ENCODE data around the gene CARD11. TPM values are rescaled to one million over a fixed set of nuclear protein-coding genes. Genes with fewer than 3 reads are reported as not detected.

CARD11 gene
- total RNA-seq, 1 experiment from 2014 or later = 0.57 TPM

- TF ChIP-seq POLR2AphosphoS5 (IDR thresholded peaks at IDR 0.05; ENCODE audit: low read depth, low read length) (no peak), CEBPB (IDR thresholded peaks at IDR 0.05; ENCODE audit: low read depth) (peak; percentile 50; the same call in 1 of the 2 replicates)
- POLR2A ChIA-PET = interaction anchor here (0.9 kb wide), 1 partner anchor 12 kb away, joined by 3 read pairs; no protein-coding TSS in a partner anchor
- BruUV-seq (replicated peaks) = TSS peak; percentile 88
- DNase-seq (ENCODE audit: low read depth, low spot score) (no peak), ATAC-seq (peak; percentile 12; the same call in 1 of the 2 replicates)
- Histone ChIP-seq H3K79me2 (ENCODE audit: insufficient read depth, low read length) (no peaks in the 10 kb centered on the region), H3K9ac (ENCODE audit: low read length) (peak overlapping the region; percentile 79), H3K4me1 (ENCODE audit: control insufficient read depth in 1 of 2, insufficient read depth in 2 of 2, low read length in 2 of 2) (peaks cover 18 to 27% of the 10 kb centered on the region in 2 experiments), H3K4me3 (replicated peaks in 1 of 2; ENCODE audit: low read depth in 1 of 2, low read length in 2 of 2) (peak overlapping the region; percentile 59 to 72), H4K20me1 (ENCODE audit: insufficient read depth) (no peaks in the 10 kb centered on the region), H3K27me3 (ENCODE audit: insufficient read depth, low read length) (no peaks in the 10 kb centered on the region), H3K36me3 (ENCODE audit: control insufficient read depth in 1 of 2, insufficient read depth in 2 of 2, low read length in 2 of 2) (no peaks in the 10 kb centered on the region), H3K27ac (ENCODE audit: low read depth, low read length) (peak overlapping the region; percentile 79), H2AFZ (ENCODE audit: low read depth, low read length, poor library complexity, severe bottlenecking) (no peak overlapping the region), H3K9me3 (ENCODE audit: control insufficient read depth in 1 of 2, insufficient read depth in 1 of 2, low read depth in 1 of 2, low read length in 2 of 2) (no peaks in the 10 kb centered on the region), H3K4me2 (ENCODE audit: low read length) (peak overlapping the region; percentile 99), H3K9me2 (ENCODE audit: insufficient read depth) (no peaks in the 10 kb centered on the region)
- RAD21 ChIA-PET (ENCODE audit: low non-redundant PET in 1 of 2, low total read pairs in 2 of 2, uncharacterized antibody in 2 of 2, unreplicated experiment in 2 of 2) = no interaction called here
- intact Hi-C loops (cut with micrococcal nuclease) = loop anchor here (5.0 to 10.0 kb wide), 2 partner anchors 1033 to 1750 kb away; no protein-coding TSS in a partner anchor
- CTCF ChIA-PET = interaction anchor here (0.6 to 1.0 kb wide), 4 partner anchors 60 to 808 kb away, joined by 3 to 4 read pairs (median 3); no protein-coding TSS in a partner anchor
These were observed 179.3 kb downstream of the CARD11 start for GRCh38 chr7:2864204-2864985.

- BruUV-seq (replicated peaks) = no TSS peak
- Histone ChIP-seq H3K9me3 (ENCODE audit: control insufficient read depth in 1 of 2, insufficient read depth in 1 of 2, low read depth in 1 of 2, low read length in 2 of 2) (no peaks in the 10 kb centered on the region), H3K4me1 (ENCODE audit: control insufficient read depth in 1 of 2, insufficient read depth in 2 of 2, low read length in 2 of 2) (peaks cover 18 to 27% of the 10 kb centered on the region in 2 experiments), H2AFZ (ENCODE audit: low read depth, low read length, poor library complexity, severe bottlenecking) (peak overlapping the region; percentile 86), H3K4me2 (ENCODE audit: low read length) (peak overlapping the region; percentile 99), H3K9ac (ENCODE audit: low read length) (peak overlapping the region; percentile 79), H3K9me2 (ENCODE audit: insufficient read depth) (no peaks in the 10 kb centered on the region), H4K20me1 (ENCODE audit: insufficient read depth) (no peaks in the 10 kb centered on the region), H3K27ac (ENCODE audit: low read depth, low read length) (peak overlapping the region; percentile 79), H3K79me2 (ENCODE audit: insufficient read depth, low read length) (no peaks in the 10 kb centered on the region), H3K36me3 (ENCODE audit: control insufficient read depth in 1 of 2, insufficient read depth in 2 of 2, low read length in 2 of 2) (no peaks in the 10 kb centered on the region), H3K4me3 (replicated peaks in 1 of 2; ENCODE audit: low read depth in 1 of 2, low read length in 2 of 2) (peak overlapping the region; percentile 59 to 72), H3K27me3 (ENCODE audit: insufficient read depth, low read length) (no peaks in the 10 kb centered on the region)
- DNase-seq (ENCODE audit: low read depth, low spot score) (peak; percentile 69), ATAC-seq (peak; percentile 94)
- RAD21 ChIA-PET (ENCODE audit: low non-redundant PET in 1 of 2, low total read pairs in 2 of 2, uncharacterized antibody in 2 of 2, unreplicated experiment in 2 of 2) = no interaction called here
- CTCF ChIA-PET = interaction anchor here (0.9 to 1.0 kb wide), 2 partner anchors 59 to 144 kb away, joined by 3 read pairs; no protein-coding TSS in a partner anchor
- intact Hi-C loops (cut with micrococcal nuclease) = loop anchor here (5.0 to 10.0 kb wide), 2 partner anchors 1034 to 1751 kb away; no protein-coding TSS in a partner anchor
- POLR2A ChIA-PET = interaction anchor here (0.9 kb wide), 1 partner anchor 11 kb away, joined by 3 read pairs; no protein-coding TSS in a partner anchor
- TF ChIP-seq SP1 (IDR thresholded peaks at IDR 0.05; ENCODE audit: low read depth) = peak; percentile 79
- no peak for TF ChIP-seq SRF (IDR thresholded peaks at IDR 0.05; ENCODE audit: low read depth)
- no peak for TF ChIP-seq ATF3 (IDR thresholded peaks at IDR 0.05)
- peak; percentile 88 for TF ChIP-seq FOSL1 (IDR thresholded peaks at IDR 0.05; ENCODE audit: low read depth)
- TF ChIP-seq MAX (IDR thresholded peaks at IDR 0.05) = peak; percentile 80; the same call in 1 of the 2 replicates
- TF ChIP-seq ZFX (IDR thresholded peaks at IDR 0.05) = peak; percentile 74; the same call in 1 of the 2 replicates
- TF ChIP-seq CEBPB (IDR thresholded peaks at IDR 0.05; ENCODE audit: low read depth) = peak; percentile 58
- peak; percentile 96 for TF ChIP-seq POLR2AphosphoS5 (IDR thresholded peaks at IDR 0.05; ENCODE audit: low read depth, low read length)
- TF ChIP-seq ELF1 (IDR thresholded peaks at IDR 0.05; ENCODE audit: borderline replicate concordance, low read depth) = no peak; the same call in 1 of the 2 replicates
- TF ChIP-seq SIN3A (IDR thresholded peaks at IDR 0.05; ENCODE audit: low read depth) = peak; percentile 72
- TF ChIP-seq ZNF274 (IDR thresholded peaks at IDR 0.05; ENCODE audit: low read depth, low read length) = no peak
- peak; percentile 82 for TF ChIP-seq YY1 (IDR thresholded peaks at IDR 0.05; ENCODE audit: extremely low read depth, insufficient replicate concordance, low read depth, low read length)
- 0 out of 2 replicates have a peak, but pooled peaks have one; percentile 40 for TF ChIP-seq EGR1 (IDR thresholded peaks at IDR 0.05; ENCODE audit: low read depth)
- TF ChIP-seq POLR2A (IDR thresholded peaks at IDR 0.05; ENCODE audit: borderline replicate concordance, extremely low read depth, insufficient read depth, insufficient read length) = peak; percentile 73
- peak; percentile 93 for TF ChIP-seq JUND (IDR thresholded peaks at IDR 0.05)
- TF ChIP-seq CBX3 (IDR thresholded peaks at IDR 0.05; ENCODE audit: low read depth) = peak; percentile 69; the same call in 1 of the 2 replicates
- TF ChIP-seq TCF7L2 (IDR thresholded peaks at IDR 0.05; ENCODE audit: borderline replicate concordance, extremely low read depth, insufficient read depth, insufficient read length) = peak; percentile 37
These were observed 180.1 kb downstream of the CARD11 start for GRCh38 chr7:2863461-2864066.
